GM19372 (cell line): Measurements from ENCODE around the gene CSMD2.

Experiments
- ATAC-seq: cut with Tn5 transposase; IDR thresholded peaks from one replicate; pipeline ENCODE4 v1.9.1; 2021; ENCODE audit warnings: mild to moderate bottlenecking, low read depth, moderate library complexity; ENCODE audit not compliant: unreplicated experiment

The CSMD2 gene

DNA sequence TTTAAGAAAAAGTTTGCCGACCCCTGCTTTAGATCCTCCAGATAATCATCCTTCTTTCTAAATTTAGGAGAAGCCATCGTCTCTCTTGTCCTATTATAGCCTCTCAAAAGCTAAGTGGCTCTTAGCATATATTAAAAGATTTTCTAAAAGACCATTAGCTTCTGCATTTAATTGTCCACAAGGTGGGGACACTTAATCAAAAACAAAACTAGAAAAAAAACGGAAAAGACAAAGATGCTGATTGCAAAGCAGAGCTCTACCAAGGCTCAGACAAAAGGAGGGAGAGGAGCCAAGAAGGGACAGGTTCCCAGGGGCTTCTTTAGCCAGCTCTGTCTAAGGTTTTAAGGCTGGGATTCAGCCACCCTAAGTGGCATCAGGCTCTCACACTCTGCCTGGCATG lies 429.4 kb downstream of the CSMD2 start:
- no peak for ATAC-seq

DNA sequence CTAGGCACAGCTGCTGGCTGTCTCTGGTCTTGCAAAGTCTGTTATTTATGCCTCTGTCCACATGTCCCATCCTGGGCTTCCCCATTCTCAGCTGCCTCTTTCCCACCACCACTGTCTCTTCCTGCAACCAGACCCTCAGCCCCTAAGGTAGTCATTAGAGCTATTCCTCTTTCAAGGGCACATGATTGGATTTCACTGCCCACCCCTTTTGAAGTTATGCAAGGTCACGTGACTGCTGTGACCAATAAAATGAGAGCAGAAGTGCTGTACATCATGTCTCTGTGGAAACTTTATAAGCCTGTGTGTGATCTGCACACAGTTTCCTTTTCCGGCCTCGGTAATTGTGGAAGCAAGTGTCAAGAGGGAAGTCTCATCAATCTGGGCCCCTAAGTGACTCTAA lies 437.7 kb downstream of the CSMD2 start:
- ATAC-seq = no peak

DNA sequence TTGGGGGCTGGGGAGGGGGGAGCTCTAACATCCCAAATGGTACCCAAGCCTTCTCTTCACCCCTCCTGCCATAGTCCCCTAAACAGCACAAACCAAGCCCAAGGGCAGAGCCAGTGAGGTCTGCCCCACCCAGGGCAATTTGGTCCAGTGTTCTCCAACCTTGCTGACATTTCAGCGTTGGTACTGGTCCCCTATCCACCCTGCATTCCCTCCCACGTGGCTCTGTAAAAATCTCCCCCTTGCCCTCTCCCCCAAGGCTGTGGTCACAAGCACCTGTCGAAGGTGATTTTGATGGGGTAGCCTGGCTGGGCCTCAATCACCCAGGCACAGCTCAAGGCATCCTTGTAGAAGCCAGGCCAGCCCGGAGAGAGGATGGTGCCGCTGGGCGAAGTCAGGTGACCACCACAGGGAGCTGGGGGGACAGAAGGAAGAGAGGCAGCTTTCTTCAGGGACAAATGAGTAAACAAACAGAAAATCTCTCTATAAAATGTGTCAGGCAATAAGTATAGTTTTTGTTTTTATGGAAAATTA lies 438.7 kb downstream of the CSMD2 start:
- no peak for ATAC-seq

- no peak for ATAC-seq
These were observed 439.4 kb downstream of the CSMD2 start for GRCh38 chr1:33725556-33726160.

DNA sequence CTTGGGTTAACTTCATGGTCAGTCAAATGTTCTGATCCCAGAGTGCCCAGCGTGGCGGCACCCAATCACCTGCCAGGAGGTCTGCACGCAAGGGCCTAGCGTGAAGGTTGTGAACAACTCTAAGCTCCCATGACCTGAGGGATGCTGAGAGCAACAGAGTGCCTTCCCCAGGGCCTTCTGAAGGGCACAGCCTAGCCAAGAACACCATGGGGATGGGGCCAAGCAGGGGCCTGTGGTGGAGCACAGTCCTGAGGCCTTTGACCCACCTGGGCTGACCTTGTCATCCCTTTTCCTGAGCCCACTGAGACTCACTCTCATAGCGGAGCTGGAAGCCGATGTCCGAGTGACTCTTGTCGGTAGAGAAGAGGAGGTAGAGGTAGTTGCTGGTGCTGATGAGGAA lies 440.0 kb downstream of the CSMD2 start:
- no peak for ATAC-seq

DNA sequence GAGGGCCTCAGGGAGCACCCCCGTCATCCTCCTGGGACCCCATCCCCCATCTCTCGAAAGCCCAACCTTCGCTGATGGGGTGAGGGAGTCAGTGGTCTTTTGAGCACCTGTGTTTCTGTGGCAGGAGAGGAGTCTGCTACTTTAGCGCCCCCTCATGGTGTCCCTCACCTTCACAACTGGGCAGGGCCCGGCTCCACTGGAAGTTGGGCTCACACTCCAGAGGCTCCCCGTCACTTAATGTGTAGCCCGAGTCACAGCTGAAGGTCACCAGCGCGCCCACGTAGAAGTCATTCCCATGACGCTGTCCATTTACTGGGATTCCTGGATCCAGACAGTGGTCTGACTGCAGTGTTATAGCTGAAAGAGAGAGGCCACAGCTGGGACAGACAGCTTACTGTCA lies 440.7 kb downstream of the CSMD2 start:
- no peak for ATAC-seq

- ATAC-seq = no peak
These were observed 441.8 kb downstream of the CSMD2 start for GRCh38 chr1:33723251-33723650.

DNA sequence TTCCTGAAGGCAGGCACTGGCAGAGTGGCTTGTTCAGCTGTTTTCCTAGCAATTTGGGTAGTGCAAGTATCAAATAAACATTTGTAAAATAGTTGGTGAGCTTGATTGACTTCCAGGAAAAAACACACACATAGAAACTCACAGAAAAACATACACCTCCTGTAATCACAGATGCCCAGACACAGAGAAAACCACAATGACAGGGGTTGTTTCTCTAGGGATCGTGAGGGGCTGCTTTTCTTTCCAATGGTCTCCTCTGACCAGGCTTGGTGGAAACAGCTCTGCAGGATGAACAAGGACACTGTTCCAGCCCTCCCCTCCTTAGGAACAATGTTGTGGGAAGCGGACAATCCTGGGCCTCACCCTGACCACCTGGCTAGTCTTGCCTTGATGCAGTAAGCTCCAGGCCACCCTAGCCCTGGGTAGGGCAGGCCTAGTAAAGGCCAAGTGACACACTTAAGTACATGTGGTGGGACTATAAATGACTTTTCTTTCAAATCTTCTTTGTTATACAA lies 443.7 kb downstream of the CSMD2 start:
- ATAC-seq = no peak

DNA sequence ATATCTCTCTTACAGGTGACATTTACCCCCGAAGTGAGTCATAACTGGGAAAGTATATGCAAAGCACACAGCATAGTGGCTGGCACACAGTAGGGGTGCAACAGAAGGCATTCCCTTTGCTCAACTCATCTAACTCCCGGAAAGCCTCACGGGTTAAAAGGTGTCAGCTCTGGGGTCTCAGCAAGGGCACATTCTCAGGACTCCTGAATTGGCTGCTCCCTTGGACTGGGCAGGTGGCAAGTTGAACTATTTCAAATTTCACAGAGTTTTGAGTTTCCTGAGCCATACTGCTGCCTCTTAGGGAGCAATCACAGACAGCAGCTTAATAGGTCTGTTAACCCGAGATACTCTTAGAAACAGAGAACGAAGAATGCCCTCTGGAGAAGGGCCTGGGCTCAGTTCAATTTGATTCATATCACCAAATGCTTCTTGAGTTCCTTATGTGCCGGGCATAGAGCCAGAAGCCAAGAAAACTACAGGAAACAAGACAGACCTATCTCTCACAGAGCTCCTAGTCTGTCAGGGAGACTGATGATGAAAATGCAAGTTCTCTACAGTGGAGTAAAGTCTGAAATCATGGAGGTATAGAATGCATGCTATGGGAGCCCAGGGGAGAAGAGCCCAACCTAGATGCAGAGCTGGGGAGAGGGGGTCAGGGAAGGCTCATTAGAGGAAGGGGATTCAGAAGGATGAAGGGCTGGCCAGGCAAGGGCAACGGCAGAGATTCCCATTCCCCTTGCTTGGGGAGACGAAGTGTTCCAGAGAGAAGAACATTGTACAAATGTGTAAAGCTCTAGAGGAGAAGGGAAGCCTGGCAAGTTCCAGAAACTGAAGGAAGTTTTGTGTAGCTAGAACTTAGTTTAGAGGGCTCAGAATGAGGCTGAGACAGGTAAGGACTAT lies 445.0 kb downstream of the CSMD2 start:
- ATAC-seq = no peak

DNA sequence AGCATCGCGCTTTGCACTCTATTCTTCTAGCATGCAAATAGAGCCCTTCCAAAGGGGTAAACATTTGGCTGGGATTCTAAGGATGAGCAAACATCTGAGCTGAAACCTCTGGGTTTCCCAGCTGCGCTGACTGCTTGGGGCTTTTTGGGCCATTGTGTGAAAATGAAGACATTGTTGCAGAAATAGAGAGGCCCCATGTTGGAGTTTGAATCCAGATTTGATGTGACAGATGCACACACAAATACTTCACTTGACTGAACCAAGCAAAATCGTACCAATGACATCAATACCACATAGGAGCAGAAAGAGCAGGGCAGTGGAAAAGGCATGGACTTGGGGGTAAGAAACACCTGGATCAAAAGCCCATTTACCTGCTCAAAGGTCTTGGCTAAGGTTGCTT lies 445.7 kb downstream of the CSMD2 start:
- ATAC-seq = no peak

GRCh38 chr1:33718186-33718585 lies 446.8 kb downstream of the CSMD2 start:
- no peak for ATAC-seq

GRCh38 chr1:33716976-33717688 lies 447.9 kb downstream of the CSMD2 start:
- ATAC-seq = no peak

- ATAC-seq = no peak
These were observed 449.7 kb downstream of the CSMD2 start for GRCh38 chr1:33715195-33715811.

DNA sequence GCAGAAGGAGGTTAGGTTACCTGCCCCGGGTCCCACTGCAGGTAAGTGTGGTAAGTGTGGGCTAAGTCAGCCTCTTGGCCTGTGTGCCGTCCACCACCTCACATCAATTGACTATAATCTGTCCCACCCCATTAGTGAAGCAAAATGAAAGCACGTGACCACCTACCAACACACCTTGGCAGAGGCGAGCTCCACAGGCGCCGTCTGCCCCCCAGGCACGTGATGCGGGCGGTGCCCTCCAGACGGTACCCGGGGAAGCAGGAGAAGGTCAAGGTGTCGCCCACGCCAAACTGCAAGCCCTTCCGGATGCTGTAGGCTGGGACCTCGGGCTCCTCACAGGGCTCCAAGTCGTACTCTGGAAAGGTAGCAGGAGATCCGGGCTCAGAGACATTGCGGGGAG lies 450.6 kb downstream of the CSMD2 start:
- ATAC-seq = no peak

DNA sequence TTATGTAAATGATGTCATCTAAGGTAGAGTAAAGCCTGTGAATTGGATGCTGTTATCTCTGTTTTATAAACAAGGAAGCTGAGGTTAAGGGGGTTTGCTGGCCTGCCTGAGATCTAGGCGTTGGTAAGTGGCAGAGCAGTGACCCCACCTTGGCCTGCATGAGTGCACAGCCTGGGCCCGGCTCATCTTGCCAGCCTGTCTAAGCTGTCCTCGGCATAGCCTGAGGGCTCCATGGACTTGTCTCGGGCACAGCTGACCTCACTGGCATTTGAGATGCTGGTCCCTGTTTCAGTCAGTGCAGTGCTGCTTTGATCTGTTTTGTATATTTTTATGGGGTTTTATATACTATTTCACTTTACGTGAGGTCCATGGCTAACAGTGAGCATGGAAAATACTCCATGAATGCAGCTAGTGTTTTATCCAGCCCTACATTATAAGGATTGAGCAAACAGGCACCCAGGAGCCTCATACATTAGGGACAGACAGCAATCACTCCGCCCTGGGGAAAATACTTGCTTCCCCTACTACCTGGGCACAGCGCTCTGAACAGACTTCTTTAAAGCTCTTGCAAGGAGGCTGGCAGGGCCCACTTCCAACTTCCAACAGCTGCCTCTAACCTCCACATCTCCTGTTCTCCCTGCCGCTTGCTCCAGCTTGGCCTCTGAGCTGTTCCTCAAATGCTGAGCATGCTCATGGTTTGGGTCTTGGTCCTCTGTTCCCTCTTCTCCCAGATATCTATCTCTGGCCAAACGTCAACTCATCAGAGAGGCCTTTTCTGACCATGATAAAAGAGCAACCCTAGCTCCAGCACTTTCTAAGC lies 451.8 kb downstream of the CSMD2 start:
- ATAC-seq = no peak

GRCh38 chr1:33712186-33712585 lies 452.8 kb downstream of the CSMD2 start:
- no peak for ATAC-seq

GRCh38 chr1:33711511-33711910 lies 453.5 kb downstream of the CSMD2 start:
- ATAC-seq = no peak

GRCh38 chr1:33710967-33711366 lies 454.1 kb downstream of the CSMD2 start:
- ATAC-seq = no peak

GRCh38 chr1:33709783-33710718 lies 455.0 kb downstream of the CSMD2 start:
- ATAC-seq = no peak
